Hematopoietic multipotent progenitor cell treated with erythropoietin and hydrocortisone succinate and interleukin-3 and kit ligand, for 8 days (in vitro differentiated cells): ENCODE results near the gene DYNLRB1.

Source experiments
- DNase-seq: peaks from one replicate; pipeline ENCODE4 v3.0.0-alpha.2; 2015

The DYNLRB1 gene

DNA sequence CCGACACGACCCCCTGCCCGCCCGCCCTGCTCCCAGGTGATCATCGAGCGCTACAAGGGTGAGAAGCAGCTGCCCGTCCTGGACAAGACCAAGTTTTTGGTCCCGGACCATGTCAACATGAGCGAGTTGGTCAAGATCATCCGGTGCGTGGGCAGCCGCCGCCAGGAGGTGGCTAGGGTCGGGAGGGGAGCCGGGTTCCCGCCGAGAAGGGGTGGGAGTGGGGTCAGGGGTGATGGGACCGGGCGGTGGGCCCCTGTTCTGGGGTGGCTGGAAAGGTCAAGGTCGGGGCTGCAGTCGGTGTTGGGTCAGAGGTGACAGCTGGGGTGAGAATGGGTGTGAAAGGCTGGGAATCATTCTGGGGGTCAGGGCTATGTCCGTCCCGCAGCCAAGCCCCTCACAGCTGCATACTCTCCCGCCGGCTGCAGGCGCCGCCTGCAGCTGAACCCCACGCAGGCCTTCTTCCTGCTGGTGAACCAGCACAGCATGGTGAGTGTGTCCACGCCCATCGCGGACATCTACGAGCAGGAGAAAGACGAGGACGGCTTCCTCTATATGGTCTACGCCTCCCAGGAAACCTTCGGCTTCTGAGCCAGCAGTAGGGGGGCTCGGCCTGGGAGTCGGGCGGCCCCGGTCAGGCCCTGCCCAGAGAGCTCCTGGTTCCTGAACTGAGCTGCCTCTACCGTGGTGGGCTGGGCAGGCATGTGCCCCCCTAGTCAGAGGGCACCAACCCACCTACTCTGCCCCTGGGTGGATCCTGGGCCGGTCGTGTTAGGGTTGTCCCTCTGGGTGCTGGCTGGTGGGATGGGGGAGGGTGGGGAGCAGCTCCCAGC lies 43.3 kb downstream of the DYNLRB1 start:
- DNase-seq, result no peak

DNA sequence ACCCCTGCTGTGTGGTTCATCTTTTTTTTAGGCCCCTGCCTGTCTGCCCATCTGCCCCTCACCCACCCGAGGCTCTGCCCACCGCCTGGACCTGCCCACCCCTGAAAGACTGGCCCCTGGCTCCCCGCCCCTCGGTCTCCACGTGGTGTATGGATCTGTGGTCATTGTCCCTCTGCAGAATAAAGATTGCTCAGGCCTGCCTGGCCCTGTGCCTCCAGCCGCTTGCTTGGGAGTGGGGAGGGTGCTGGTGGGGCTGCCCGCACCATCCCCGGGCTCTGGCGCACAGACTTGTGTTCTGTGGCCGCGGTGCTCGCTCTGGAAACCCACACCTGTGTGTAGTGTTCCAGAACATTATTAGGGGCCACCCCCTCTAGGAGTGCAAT lies 43.9 kb downstream of the DYNLRB1 start:
- no peak for DNase-seq

DNA sequence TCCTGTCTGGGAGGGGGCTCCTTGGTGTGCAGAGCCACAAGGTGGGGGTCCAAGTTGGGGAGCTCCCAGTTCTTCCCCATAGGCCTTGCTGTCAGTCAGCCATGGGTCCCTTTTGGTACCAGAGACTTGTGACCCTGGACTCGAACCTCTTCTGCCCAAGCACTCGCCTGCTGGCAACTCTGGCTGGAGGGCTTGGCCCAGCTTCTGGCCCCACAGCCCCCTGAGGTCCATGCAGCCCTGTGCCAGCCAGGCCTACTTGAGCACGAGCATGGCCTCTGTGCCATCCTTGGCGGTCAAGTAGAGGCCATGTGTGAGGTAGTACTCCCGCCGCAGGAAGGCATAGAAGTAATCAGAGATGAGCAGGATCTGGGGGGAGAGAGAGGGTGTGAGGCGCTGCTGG lies 44.4 kb downstream of the DYNLRB1 start:
- no peak for DNase-seq

GRCh38 chr20:34561661-34562060 lies 45.4 kb downstream of the DYNLRB1 start:
- DNase-seq, result no peak

DNA sequence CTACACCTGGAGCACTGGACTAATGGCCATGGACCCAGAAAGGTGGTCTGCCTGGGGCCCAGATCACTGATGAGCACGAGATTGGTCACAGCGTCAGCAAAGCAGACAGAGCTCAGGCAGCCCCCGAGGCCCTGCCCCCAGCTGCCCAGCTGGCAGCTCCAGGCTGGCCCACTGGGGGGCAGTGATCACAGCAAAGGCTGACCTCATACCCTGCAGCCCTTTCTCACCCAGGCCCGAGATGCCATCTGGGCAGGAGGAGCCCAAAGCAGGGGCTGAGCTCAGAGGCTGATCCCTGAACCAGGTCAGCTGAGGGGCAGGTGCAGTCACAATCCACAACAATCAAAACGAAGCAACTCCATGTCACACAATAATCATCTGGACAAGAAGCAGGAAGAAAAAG lies 46.4 kb downstream of the DYNLRB1 start:
- peak; percentile 28 for DNase-seq

DNA sequence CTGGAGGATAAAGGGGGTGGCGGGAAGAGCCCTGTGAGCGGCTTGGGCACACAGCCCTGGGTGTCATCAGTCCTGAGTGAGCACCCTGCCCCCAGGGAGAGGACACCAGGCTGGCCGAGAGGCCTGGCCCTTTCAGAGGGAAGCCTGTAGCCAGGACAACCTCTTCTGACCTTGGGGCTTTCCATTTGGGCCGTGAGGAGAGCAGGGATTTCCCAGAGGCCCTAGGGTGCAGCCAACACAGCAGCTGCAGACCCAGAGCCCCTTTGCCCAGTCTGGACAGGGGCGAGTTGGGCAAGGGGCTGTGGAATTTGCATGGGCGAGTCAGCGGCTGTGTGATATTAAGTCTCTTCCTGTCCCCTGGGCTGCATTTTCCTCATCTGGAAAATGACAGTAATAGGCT lies 48.6 kb downstream of the DYNLRB1 start:
- no peak for DNase-seq

- no peak for DNase-seq
Observed at GRCh38 chr20:34566978-34567891, 51.0 kb downstream of the DYNLRB1 start.

DNA sequence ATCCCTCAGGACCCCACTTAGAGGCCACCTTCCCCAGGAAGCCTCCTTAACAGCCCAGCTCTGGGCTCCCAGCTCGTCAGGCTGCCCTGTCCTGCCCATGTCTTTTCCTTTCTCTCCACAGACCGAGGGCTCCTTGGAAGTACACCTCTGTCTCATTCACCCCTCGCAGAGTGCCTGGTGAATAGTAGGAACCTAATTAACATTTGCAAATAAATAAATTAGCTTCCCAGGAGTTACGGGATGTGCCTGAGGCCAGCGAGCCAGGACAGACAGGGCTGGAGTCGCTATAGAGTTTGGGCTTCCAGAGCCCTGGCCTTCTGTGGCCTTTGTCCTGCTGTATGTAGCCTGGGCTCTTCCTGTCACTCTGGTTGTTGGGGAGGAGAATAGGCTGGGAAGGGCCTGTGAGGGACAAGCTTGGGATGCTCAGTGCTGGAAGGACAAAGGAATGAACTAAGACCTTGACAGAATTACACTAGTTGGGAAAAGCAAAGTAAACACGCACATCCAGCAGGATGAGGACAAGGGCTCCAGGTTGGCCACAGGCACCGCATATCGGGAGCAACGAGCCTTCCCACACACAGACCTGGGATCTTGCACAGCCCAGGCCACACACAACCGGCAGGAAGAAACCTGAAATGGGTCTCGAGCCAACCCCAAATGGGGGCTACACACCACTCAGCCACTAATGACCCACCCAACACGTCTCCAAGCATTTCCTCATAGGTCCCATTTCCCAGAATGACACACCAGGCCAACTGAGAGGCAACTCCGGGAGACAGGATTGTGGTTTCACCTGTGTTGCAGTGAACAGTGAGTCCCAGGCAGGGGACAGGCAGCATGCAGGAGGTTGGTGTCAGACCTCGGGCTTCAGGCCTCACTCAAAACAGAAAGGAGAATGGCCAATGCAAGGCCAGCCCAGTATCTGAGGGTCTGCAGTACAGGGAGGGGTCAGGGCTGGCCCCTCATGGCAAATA lies 52.0 kb downstream of the DYNLRB1 start:
- no peak for DNase-seq

- DNase-seq, result no peak
Observed at GRCh38 chr20:34569598-34569997, 53.4 kb downstream of the DYNLRB1 start.

GRCh38 chr20:34570859-34571306 lies 54.7 kb downstream of the DYNLRB1 start:
- DNase-seq, result peak; percentile 12

DNA sequence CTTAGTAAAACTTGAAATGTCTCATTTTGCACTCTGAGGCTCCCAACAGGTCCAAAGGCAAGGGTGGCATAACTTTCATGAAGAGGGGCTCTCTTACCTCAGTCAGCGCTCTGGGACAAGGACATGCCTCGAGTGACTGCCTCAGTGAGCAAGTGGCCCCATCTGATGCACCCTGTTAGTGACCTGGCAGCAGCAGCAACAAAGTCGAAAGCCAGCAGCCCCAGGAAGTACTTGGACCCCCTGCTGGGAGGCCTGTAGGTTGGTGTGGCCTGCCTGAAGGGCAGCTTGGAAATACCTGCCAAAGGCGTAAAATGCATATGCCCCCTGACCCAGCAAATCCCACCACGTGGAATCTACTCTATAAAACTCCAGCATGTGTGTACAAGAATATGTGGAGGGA lies 55.5 kb downstream of the DYNLRB1 start:
- DNase-seq, result no peak

GRCh38 chr20:34573541-34574300 lies 57.5 kb downstream of the DYNLRB1 start:
- DNase-seq, result no peak

DNA sequence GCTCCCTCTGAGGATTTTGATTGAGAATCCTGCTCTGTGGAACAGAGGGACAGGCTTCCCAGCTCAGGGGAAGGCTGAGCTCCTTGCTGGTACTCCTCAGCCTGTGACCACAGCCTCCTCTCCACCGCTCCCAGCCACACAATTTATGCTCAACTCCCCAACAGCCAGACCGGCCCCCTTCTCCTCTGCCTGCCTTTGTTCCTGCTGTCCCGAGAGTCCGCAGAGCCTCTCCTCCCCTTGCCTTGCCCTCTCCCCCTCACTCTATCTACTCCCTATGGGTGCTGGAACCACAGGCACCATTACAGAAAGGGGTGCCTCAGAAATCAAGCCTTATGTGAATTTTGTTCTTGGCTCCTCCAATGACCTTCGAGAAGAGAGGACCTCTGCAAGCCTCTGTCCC lies 58.2 kb downstream of the DYNLRB1 start:
- no peak for DNase-seq

DNA sequence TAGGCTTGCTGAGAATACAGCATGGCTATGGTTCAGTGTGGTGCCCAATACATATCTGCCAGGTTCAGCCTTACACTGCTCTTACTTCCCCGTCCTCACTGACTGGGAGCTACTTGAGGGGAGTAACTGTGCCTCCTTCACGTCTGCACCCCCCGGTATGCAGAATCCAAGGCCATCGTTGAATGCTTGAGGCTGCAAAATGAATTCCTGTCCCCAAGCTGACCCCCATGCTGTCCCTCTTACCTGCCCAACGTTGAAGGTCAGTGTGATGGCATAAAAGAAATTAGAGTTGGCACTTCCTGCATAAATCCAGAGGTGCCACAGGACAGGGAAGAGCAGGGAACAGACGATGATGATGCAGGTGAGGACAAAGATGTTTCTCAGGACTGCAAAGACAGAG lies 58.6 kb downstream of the DYNLRB1 start:
- no peak for DNase-seq

GRCh38 chr20:34575271-34575670 lies 59.0 kb downstream of the DYNLRB1 start:
- no peak for DNase-seq

GRCh38 chr20:34575756-34576155 lies 59.5 kb downstream of the DYNLRB1 start:
- no peak for DNase-seq

DNA sequence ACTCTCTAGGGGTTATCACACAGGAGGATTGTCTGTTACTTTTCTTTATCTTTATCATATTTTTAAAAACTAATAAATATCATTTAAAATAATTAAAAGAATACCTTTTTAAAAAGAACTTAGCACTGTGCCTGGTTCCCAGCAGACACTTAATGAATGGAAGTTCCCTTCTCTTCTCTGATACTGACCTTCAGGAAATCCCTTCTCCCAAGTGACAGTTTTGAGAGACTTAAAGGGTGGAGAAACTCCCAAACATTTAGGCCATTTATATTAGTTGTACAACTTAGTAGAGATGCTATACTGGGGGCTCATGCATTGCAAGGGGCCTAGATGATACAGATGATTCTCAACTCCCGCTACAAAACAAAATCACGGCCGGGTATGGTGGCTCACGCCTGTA lies 60.8 kb downstream of the DYNLRB1 start:
- DNase-seq, result no peak

- no peak for DNase-seq
Observed at GRCh38 chr20:34578025-34578424, 61.8 kb downstream of the DYNLRB1 start.

DNA sequence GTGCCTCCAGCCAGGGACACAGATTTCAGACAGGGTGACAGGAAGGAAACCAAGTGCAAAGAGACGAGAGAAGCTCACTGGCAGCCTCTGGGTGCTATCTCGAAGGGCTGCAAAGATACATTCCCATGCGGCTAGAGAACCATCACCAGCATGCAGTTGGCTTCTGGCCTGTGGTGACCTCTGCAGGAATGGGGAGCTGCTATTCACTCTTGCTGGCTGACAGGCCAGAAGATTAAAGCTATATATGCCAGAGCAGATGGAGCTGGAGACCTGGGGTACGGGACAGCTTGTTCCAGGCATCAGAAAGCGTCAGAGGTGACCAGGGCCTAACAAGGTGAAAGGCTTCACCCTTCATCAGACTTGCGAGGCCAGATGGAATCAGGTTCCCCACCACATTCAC lies 62.3 kb downstream of the DYNLRB1 start:
- DNase-seq, result no peak

DNA sequence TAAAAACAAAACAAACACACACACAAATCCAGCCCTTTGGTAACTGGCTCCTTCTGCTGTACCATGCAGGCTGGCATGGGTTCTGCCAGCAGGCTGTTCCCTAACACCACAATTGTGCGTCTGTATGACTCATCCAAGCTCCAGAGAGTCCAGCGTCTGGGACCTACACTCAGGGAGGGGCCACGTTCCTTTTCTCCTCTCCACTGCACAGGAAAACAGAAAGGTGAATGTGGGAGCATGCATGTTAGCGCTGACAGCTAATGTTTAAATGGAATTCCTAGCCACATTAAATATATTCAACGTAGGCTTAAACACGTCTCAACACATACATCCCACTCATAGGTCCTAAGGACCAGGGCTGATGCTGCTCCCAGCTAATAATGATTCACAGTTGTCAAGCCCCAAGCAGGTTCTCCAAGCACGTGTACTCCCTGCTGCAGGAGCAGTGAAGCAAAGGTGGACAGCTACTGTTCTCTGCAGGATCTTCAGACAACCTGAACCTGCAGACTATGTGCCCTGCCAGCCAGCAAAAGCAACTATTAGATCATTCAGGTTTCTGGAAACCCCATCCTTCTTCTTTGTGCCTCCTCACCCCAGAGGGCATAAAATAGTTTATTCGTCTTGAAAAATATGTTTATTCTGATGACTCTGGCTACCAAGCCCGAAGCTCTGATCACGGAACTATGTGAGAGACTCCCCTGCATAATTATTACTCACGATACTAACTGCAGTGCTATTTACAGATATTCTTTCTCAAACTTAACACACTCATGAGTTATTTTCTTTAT lies 63.2 kb downstream of the DYNLRB1 start:
- DNase-seq, result no peak
